ENCODE measurements around the gene SRPK1. TPM values are rescaled to one million over a fixed set of nuclear protein-coding genes. Genes with fewer than 3 reads are reported as not detected.
"Not testable (repeated sequence)": the region's sequence is repeated elsewhere in the genome, so short reads cannot be mapped to it uniquely, and the experiment has no call there.

Gene SRPK1
- total RNA-seq, 2 donors from 2014 or later, result 13.8 to 51.6 TPM

DNA sequence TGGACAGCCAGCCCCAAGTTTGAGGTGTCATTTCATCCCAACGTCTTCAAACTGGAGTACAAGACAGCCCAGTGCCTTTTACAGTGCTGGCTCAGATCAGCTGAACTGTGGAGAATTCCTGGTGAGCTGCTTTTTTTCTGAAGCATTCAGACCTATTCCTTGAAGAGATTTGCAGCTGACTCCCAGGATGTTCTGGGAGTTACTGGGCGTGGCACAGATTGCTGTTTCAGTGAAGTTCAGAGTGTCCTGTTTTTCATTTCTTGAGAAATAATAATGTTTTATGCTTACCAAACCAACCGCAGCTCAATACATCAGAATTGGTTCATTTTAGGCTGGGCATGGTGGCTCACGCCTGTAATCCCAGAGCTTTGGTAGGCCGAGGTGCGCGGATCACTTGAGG lies 33.4 kb upstream of the SRPK1 start:
- no peak for DNase-seq (ENCODE audit: low spot score)
- TF ChIP-seq, protein P1, sequence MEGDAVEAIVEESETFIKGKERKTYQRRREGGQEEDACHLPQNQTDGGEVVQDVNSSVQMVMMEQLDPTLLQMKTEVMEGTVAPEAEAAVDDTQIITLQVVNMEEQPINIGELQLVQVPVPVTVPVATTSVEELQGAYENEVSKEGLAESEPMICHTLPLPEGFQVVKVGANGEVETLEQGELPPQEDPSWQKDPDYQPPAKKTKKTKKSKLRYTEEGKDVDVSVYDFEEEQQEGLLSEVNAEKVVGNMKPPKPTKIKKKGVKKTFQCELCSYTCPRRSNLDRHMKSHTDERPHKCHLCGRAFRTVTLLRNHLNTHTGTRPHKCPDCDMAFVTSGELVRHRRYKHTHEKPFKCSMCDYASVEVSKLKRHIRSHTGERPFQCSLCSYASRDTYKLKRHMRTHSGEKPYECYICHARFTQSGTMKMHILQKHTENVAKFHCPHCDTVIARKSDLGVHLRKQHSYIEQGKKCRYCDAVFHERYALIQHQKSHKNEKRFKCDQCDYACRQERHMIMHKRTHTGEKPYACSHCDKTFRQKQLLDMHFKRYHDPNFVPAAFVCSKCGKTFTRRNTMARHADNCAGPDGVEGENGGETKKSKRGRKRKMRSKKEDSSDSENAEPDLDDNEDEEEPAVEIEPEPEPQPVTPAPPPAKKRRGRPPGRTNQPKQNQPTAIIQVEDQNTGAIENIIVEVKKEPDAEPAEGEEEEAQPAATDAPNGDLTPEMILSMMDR (IDR thresholded peaks at IDR 0.05), result no peak
- no peak for ATAC-seq (ENCODE audit: insufficient number of reproducible peaks, low FRiP score, low read depth)

DNA sequence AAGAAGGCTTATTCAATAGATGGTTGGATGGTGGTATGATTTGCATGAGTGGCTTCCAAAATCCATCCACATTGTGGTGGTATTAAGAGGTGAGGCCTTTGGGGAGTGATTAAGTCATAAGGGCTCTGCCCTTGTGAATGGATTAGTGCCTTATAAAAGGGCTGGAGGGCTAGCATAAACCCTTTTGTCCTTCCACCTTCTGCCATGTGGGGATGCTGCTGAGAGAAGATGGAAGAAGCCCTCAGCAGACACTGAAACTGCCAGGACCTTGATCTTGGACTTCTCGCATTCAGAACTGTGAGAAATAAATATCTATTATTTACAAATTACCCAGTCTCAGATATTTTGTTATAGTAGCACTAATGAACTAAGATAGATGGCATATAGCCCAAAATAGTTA lies 27.8 kb upstream of the SRPK1 start:
- Histone ChIP-seq H3K4me3 (no peak overlapping the region), H3K27ac (no peak overlapping the region), H3K9me3 (no peaks in the 10 kb centered on the region), H3K27me3 (replicated peaks; ENCODE audit: insufficient read depth) (no peaks in the 10 kb centered on the region), H3K36me3 (no peaks in the 10 kb centered on the region), H3K4me1 (ENCODE audit: control insufficient read depth in 1 of 2, low read depth in 2 of 2) (no peaks in the 10 kb centered on the region)
- TF ChIP-seq, protein P1 (IDR thresholded peaks at IDR 0.05), result no peak
- ATAC-seq (ENCODE audit: insufficient number of reproducible peaks, low FRiP score, low read depth) (no peak), DNase-seq (ENCODE audit: low spot score) (no peak)

More for the DNA sequence above, 33.4 kb upstream of the SRPK1 start:
- H3K27ac ChIP-seq, result no peak overlapping the region
- no peaks in the 10 kb centered on the region for H3K36me3 ChIP-seq
- H3K9me3 ChIP-seq, result no peaks in the 10 kb centered on the region
- no peak overlapping the region for H3K4me3 ChIP-seq
- H3K4me1 ChIP-seq (ENCODE audit: control insufficient read depth in 1 of 2, low read depth in 2 of 2), result no peaks in the 10 kb centered on the region
- H3K27me3 ChIP-seq (replicated peaks; ENCODE audit: insufficient read depth), result no peaks in the 10 kb centered on the region

DNA sequence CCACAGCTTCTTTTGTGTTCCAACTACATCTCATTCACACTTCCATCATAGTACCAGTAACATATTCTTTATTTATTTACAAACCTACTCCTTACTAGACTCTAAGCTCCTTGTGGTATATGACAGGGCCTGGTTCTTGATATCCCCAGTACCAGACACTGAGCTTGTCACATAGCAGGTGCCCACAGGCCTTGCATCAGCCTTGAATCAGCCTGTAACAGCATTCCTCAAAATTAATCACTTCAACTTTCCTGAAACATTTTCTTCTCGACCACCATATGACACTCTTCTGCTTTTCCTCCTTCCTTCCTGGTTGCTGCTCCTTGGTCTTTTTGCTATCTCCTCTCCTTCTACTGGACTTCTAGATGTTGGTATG lies 24.7 kb upstream of the SRPK1 start:
- DNase-seq (ENCODE audit: low spot score) (no peak), ATAC-seq (ENCODE audit: insufficient number of reproducible peaks, low FRiP score, low read depth) (no peak)
- no peak overlapping the region for H3K4me3 ChIP-seq
- no peaks in the 10 kb centered on the region for H3K9me3 ChIP-seq
- no peaks in the 10 kb centered on the region for H3K4me1 ChIP-seq (ENCODE audit: control insufficient read depth in 1 of 2, low read depth in 2 of 2)
- TF ChIP-seq, protein P1 (IDR thresholded peaks at IDR 0.05), result no peak
- no peak overlapping the region for H3K27ac ChIP-seq
- H3K36me3 ChIP-seq, result no peaks in the 10 kb centered on the region
- H3K27me3 ChIP-seq (replicated peaks; ENCODE audit: insufficient read depth), result no peaks in the 10 kb centered on the region

DNA sequence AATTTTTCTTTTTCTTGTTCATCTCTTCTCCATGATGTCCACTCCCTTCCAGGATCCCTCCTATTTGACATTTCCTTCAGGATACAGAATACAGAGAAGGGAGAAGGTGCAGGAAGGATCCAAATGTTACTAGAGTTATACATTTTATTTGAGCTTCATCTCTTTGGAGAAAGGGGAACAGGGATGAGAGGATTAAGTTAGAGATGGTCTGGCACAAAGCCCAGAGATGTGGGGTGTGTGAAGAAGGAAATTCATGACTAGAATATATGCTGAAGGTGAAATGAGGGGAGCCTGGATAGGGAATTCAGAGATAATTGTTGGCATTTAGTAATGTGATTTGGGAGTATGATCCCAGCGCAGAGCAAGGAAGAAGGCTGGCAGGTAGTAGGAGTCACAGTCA lies 22.5 kb upstream of the SRPK1 start:
- Histone ChIP-seq H3K4me3 (no peak overlapping the region), H3K9me3 (no peaks in the 10 kb centered on the region), H3K27ac (no peak overlapping the region), H3K27me3 (replicated peaks; ENCODE audit: insufficient read depth) (no peaks in the 10 kb centered on the region), H3K36me3 (no peaks in the 10 kb centered on the region), H3K4me1 (ENCODE audit: control insufficient read depth in 1 of 2, low read depth in 2 of 2) (no peaks in the 10 kb centered on the region)
- TF ChIP-seq, protein P1 (IDR thresholded peaks at IDR 0.05), result no peak
- ATAC-seq (ENCODE audit: insufficient number of reproducible peaks, low FRiP score, low read depth) (no peak), DNase-seq (ENCODE audit: low spot score) (no peak)

DNA sequence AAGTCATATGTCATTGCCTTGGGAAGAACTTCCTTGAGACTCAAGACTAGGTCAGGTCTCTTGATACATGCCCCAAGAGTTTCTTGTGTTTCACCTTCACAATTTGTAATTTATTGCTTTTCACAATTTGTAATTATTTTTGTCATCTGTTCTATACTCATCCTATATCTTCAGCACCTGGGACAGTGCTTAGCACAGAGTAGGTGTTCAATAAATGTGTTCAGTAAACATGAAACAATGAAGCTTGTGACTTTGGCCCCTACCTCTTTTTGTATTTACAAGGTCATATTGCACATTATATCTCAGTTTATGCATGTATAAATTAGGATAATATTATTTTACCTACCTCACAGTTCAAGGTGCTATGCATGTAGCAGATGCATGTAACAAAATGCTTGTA lies 21.5 kb upstream of the SRPK1 start:
- DNase-seq (ENCODE audit: low spot score) (no peak), ATAC-seq (ENCODE audit: insufficient number of reproducible peaks, low FRiP score, low read depth) (no peak)
- Histone ChIP-seq H3K4me1 (ENCODE audit: control insufficient read depth in 1 of 2, low read depth in 2 of 2) (no peaks in the 10 kb centered on the region), H3K36me3 (no peaks in the 10 kb centered on the region), H3K27ac (no peak overlapping the region), H3K9me3 (no peaks in the 10 kb centered on the region), H3K4me3 (no peak overlapping the region), H3K27me3 (replicated peaks; ENCODE audit: insufficient read depth) (no peaks in the 10 kb centered on the region)
- TF ChIP-seq, protein P1 (IDR thresholded peaks at IDR 0.05), result no peak

DNA sequence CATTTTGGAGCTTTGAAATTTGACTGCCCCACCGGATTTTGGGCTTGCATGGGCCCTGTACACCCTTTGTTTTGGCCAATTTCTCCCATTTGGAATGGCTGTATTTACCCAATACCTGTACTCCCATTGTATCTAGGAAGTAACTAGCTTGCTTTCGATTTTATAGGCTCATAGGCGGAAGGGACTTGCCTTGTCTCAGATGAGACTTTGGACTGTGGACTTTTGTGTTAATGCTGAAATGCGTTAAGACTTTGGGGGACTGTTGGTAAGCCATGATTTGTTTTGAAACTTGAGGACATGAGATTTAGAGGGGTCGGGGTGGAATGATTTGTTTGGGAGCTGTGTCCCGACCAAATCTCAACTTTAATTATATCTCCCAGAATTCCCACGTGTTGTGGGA lies 20.3 kb upstream of the SRPK1 start:
- not testable (repeated sequence) for H3K27ac ChIP-seq; H3K4me3 ChIP-seq; ATAC-seq (ENCODE audit: insufficient number of reproducible peaks, low FRiP score, low read depth); H3K27me3 ChIP-seq (replicated peaks; ENCODE audit: insufficient read depth); DNase-seq (ENCODE audit: low spot score); H3K36me3 ChIP-seq; H3K4me1 ChIP-seq (ENCODE audit: control insufficient read depth in 1 of 2, low read depth in 2 of 2); H3K9me3 ChIP-seq

DNA sequence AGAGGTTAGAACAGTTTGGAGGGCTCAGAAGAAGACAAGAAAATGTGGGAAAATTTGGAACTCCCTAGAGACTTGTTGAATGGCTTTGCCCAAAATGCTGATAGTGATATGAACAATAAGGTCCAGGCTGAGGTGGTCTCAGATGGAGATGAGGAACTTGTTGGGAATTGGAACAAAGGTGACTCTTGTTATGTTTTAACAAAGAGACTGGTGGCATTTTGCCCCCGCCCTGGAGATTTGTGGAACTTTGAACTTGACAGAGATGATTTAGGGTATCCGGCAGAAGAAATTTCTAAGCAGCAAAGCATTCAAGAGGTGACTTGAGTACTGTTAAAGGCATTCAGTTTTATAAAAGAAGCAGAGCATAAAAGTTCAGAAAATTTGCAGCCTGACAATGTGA lies 19.1 kb upstream of the SRPK1 start:
- H3K4me1 ChIP-seq (ENCODE audit: control insufficient read depth in 1 of 2, low read depth in 2 of 2); H3K27me3 ChIP-seq (replicated peaks; ENCODE audit: insufficient read depth); DNase-seq (ENCODE audit: low spot score); H3K36me3 ChIP-seq; H3K27ac ChIP-seq; H3K4me3 ChIP-seq; ATAC-seq (ENCODE audit: insufficient number of reproducible peaks, low FRiP score, low read depth); H3K9me3 ChIP-seq: not testable (repeated sequence)

DNA sequence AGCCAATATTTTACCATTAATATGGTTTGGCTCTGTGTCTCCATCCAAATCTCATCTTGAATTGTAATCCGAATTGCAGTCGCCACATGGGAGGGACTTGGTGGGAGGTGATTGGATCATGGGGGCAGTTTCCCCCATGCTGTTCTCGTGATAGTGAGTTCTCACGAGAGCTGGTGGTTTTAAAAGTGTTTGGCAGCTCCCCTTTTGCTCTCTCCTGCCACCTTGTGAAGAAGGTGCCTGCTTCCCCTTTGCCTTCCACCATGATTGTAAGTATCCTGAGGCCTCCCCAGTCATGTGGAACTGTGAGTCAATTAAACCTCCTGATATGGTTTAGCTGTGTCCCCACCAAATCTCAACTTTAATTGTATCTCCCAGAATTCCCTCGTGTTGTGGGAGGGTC lies 18.4 kb upstream of the SRPK1 start:
- not testable (repeated sequence) for H3K27me3 ChIP-seq (replicated peaks; ENCODE audit: insufficient read depth); ATAC-seq (ENCODE audit: insufficient number of reproducible peaks, low FRiP score, low read depth); H3K4me3 ChIP-seq

More for the DNA sequence above, 18.4 kb upstream of the SRPK1 start:
- H3K36me3 ChIP-seq; H3K9me3 ChIP-seq; H3K27ac ChIP-seq; DNase-seq (ENCODE audit: low spot score); H3K4me1 ChIP-seq (ENCODE audit: control insufficient read depth in 1 of 2, low read depth in 2 of 2): not testable (repeated sequence)

All from thoracic aorta (tissue), 2 donors.